C4-2B (cell line): Measurements from ENCODE around the gene FKBP10.

Experiments used
- ZFX ChIP-seq: fragments of 450-650 bp; IDR thresholded peaks from 2 replicates; pipeline ENCODE4 v1.6.1; 2017
- TF ChIP-seq, protein P1 (sequence below): fragments of 450-650 bp; conservative IDR thresholded peaks from 2 replicates; pipeline ENCODE4 v1.5.1; 2017; ENCODE audit warnings: mild to moderate bottlenecking

DNA sequence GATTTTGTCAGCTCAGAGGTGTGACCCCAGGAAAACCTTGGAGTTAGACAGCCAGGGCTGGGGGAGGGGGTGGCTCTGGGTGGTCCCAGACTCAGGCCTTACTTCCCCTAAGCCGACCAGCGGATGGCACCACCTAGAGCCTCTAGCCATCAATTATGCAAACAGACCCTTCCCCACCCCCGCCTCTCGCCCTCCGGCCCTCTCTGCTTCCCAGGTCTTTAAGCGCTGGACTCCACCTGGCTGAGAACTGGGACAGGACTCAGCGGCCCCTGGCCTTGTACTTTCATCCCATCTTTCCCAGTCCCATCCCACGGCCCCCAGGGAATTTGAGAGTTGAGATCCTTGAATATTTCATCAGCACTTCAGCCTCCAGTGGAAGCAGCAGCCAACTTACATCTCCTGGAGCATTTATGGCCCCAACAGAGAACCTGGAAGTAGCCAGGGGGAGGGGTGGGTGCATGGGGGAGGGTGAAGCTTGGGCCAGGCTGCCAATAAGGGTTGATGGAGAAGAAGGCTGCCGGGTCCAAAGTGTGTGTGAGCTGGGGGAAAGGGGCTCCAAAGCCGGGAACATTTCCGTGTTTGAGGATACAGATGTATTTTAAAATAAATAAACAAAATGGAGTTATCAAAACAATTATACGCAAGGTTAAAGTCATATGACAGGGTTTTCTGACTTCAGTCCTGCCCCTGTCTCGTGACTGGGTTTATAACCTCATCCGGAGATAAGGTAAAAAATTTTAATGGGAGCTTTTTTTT, 18.8 kb upstream of the FKBP10 start:
- TF ChIP-seq, protein P1, sequence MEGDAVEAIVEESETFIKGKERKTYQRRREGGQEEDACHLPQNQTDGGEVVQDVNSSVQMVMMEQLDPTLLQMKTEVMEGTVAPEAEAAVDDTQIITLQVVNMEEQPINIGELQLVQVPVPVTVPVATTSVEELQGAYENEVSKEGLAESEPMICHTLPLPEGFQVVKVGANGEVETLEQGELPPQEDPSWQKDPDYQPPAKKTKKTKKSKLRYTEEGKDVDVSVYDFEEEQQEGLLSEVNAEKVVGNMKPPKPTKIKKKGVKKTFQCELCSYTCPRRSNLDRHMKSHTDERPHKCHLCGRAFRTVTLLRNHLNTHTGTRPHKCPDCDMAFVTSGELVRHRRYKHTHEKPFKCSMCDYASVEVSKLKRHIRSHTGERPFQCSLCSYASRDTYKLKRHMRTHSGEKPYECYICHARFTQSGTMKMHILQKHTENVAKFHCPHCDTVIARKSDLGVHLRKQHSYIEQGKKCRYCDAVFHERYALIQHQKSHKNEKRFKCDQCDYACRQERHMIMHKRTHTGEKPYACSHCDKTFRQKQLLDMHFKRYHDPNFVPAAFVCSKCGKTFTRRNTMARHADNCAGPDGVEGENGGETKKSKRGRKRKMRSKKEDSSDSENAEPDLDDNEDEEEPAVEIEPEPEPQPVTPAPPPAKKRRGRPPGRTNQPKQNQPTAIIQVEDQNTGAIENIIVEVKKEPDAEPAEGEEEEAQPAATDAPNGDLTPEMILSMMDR: no peak
- TF ChIP-seq ZFX: no peak
